GM20000 (cell line): Measurements from ENCODE around the gene CCL21.

ENCODE experiments used
- DNase-seq: peaks from one replicate; pipeline ENCODE4 v3.0.0; 2012; ENCODE audit warnings: low spot score
- TF ChIP-seq, protein P1 (sequence below): IDR thresholded peaks from 2 replicates; pipeline ENCODE4 v1.5.1; 2012; ENCODE audit warnings: mild to moderate bottlenecking, control low read depth; ENCODE audit errors: extremely low read depth, missing control alignments

Gene CCL21

DNA sequence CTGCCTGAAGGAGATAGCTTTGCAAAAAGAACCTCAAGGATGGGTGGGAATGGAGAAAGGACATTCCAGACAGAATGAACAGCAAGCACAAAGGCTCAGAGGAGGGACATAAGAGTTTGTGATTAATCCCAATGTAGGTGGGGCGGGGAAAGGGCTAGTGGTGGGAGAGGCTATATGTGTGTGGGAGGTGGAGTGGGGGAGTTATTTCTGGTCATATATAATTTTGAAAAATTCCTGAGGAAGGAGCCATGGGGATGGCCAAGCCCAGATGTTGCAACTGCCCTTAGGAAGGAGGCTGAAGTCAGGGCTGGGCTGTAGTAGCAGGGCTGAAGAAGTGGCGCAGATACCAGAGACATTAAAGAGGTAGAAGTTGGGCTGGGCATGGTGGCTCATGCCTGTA lies 34.1 kb downstream of the CCL21 start:
- TF ChIP-seq, protein P1, sequence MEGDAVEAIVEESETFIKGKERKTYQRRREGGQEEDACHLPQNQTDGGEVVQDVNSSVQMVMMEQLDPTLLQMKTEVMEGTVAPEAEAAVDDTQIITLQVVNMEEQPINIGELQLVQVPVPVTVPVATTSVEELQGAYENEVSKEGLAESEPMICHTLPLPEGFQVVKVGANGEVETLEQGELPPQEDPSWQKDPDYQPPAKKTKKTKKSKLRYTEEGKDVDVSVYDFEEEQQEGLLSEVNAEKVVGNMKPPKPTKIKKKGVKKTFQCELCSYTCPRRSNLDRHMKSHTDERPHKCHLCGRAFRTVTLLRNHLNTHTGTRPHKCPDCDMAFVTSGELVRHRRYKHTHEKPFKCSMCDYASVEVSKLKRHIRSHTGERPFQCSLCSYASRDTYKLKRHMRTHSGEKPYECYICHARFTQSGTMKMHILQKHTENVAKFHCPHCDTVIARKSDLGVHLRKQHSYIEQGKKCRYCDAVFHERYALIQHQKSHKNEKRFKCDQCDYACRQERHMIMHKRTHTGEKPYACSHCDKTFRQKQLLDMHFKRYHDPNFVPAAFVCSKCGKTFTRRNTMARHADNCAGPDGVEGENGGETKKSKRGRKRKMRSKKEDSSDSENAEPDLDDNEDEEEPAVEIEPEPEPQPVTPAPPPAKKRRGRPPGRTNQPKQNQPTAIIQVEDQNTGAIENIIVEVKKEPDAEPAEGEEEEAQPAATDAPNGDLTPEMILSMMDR = no peak
- DNase-seq = no peak

DNA sequence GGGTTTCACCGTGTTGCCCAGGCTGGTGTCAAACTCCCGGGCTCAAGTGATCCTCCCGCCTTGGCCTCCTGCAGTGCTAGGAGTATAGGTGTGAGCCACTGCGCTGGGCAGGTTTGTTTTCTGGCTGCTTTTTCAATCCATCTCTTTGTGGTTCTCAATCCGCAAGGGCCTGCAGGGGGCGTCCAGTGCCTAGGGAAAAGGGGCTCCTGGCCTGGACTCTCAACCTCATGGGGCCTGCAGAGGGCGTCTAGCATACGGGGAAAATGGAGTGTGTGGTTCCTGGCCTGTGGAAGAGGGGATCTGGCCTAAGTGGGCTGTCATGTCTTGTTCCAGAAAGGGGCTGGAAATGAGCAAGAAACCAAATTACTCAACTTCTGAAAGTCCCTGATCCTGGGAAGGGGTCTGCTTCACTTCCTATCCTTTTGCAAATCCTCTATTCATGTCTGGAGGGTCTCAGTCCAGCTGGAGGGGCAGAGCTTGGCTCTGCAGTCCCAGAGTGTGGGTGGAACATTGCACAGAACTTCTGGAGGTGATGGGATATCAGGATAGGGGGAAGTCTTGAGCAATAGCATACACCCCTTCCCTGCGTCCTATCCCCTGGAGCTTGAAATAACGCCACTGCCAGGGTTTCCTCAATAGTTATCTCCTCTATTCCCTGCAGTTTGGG lies 34.8 kb downstream of the CCL21 start:
- TF ChIP-seq, protein P1 = peak; percentile 96
- DNase-seq = peak; percentile 74

DNA sequence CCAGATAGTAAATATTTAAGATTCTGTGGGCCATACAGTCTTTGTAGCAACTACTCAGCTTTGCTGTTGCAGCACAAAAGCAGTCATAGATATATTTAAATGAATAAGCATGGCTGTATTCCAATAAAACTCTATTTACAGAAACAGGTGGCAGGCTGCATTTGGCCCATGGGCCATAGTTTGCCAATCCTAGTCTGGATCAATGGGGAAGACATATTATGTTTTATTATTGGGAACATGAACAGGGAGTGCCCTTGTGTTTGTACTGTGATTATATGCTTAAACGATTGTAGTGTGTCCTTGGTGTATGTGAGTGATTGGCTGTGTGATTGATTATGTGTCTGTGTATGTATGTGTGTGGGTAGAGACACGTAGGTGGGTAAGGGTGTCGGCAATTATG lies 35.5 kb downstream of the CCL21 start:
- TF ChIP-seq, protein P1 = no peak
- DNase-seq = no peak

DNA sequence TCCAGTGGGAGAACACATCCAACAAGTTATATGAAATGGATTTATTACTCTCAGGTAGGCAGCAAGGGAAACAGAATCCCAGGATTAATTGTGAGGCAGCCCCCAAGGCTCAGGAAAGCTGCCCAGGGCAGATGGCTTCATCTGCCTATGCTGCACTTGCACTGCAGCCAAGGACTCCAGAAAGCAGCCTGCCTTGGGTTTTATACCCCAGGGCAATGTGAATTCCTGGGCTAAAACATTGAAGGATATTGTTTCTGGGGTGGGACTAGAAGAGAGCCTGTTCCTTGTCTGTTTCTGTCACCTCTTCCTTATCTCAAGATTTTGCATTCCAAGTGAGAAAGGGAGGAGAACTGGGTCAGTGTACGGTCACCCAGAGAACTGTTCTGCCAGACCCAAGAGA lies 38.6 kb downstream of the CCL21 start:
- TF ChIP-seq, protein P1 = no peak
- no peak for DNase-seq

DNA sequence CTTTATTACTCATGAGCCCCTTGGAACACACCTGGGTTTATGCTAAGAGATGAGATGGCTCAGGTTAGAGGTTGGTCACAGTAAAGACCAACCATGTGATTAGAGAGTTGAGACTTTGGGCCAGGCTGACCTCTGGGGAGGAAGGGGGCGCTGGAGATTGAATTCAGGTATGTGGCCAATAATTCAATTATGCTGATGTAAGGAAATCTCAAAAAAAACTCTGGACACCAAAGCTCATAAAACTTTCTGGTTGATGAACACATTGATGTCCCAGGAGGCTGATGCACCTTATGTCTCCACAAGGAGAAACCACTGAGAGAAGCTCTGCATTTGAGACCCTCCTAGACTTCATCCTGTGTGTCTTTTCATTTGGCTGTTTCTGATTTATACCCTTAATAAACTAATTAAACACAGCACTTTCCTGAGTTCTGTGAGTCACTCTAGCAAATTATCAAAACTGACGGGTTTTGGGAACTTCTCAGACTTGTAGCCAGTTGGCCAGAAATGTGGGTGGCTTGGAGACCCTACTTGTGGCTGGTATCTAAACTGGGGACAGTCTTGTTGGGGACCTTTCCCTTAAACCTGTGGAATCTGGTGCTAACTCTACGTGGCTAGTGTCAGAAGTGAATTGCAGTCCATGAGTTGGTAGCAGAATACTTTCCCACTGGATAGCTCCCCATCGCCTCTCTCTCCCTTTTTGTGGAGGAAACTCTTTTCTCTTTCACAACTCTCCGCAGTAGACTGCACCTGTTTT lies 40.0 kb downstream of the CCL21 start:
- TF ChIP-seq, protein P1 = no peak
- no peak for DNase-seq

DNA sequence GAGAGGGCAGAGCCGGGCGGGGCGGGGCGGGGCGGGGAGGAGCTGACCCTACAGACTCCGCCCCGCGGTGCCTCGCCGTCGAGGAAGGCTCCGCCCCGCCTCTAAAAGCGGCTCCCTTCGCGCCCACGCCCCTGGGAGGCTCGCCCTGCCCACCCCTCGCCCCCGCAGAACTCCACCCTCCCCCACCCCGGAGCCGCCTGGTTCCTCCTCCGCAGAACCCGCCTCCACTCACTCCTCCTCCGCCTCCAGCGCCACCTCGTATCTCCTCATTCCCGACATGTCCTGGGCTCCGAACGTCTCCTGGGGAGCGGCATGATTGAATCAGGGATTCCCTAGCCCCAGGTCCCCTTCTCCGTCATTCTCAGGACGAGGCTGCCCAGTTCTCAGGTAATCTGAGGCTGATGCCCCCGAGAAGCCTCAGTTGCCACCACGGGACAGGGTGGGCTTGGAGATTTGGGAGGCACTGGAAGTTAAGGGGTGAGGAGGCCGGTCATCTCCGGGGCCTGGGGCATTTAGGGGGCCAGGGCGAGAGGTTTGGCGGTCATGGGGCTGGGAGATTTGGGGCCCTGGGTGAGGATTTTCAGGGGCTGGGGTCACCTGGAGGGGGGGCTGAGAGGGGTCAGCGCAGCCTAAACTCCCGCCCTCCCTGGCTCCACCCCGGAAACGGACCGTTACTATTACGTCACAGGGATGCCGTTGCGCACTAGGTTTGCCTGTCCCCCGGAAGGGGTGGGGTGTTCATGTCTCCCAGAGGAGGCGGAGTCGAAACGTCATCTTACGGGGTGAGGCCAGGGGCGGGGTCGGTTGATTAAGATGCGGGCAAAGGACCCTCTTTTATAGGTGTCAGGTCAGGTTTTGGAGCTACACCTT lies 44.3 kb downstream of the CCL21 start:
- peak; percentile 92 for DNase-seq
- TF ChIP-seq, protein P1 = no peak

DNA sequence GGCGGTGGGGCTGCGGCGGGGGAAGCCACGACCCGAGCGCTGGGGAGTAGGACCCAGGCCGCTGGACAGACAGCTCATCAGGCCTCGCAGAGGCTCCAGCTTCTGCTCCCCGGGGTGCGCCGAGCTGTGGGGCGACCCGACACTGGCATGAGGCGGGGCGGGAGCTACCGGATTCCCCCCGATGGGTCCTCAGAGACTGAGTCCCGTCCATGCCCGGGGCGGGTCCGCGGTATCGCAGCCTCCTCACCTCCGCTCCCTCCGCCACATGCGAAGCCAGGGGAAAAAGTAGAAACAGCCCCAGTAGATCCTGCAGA lies 44.9 kb downstream of the CCL21 start:
- TF ChIP-seq, protein P1 = no peak
- no peak for DNase-seq
